GM18519 (cell line): ENCODE results near the gene OR56A1.

Source experiments
- ATAC-seq: cut with Tn5 transposase; IDR thresholded peaks from one replicate; pipeline ENCODE4 v1.9.1; 2021; ENCODE audit warnings: mild to moderate bottlenecking, moderate library complexity; ENCODE audit not compliant: unreplicated experiment, low FRiP score

Gene OR56A1

DNA sequence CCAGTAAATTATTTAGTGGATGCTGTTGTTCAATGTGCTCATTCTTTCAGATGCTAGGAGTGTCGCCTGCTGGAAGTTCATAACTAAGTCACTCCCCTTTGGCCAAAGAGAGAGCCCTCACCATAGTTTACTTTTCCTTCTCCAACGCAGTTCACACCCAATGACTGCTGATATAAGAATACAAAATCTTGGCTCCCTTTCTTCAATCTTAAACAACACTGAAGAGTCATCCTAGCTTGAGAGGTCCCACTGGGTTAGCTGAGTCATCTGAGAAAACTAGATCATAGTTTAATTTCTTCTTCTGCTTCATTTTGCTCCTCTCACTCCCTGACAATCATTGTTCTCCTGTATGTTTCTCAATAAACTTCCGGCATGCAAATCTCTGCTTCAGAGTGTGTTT, 38.4 kb downstream of the OR56A1 start:
- no peak for ATAC-seq

DNA sequence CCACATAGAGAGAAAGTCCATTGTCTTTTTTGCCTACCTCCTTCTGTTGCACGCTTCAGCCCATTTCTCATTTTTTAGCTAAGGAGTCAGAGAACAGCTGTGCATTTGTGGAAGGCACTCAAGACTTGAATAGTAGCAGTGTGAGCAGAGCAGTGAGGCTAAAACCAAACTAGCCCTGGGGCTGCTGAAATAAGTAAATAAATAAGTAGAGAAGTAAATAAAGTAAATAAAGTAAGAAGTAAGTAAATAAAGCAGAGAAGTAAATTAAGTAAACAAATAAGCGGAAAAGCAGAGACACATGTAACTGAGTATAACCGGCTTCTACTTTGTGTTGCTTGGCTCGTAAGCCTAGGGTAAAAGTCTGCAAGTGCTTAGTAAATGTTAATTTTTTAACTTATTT, 41.4 kb downstream of the OR56A1 start:
- ATAC-seq, result no peak

DNA sequence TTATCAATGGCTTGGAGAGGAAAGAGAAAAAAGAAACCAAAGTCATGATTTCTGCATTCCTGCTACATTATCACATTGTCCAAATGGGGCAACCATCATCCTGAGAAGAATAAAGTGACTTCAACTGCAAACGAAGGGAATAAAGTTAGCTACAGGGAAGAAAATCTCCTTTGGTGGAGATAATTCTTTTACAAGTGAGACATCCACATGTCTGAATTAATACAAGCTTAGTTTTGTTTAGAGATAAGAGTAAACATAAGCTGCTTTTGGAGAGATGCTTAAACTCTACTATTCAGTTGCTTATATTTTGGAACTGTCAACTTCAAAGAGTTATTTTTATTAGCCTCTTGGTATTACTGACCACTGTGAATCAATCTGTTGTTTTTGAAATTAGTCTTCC, 43.7 kb downstream of the OR56A1 start, which contains the start of gene OR52L1:
Gene OR52L1, minus strand, starts transcription at position 101 of the 400 bp plus-strand sequence. Its CDS starts 55 bp downstream, at position 46.
- no peak for ATAC-seq

DNA sequence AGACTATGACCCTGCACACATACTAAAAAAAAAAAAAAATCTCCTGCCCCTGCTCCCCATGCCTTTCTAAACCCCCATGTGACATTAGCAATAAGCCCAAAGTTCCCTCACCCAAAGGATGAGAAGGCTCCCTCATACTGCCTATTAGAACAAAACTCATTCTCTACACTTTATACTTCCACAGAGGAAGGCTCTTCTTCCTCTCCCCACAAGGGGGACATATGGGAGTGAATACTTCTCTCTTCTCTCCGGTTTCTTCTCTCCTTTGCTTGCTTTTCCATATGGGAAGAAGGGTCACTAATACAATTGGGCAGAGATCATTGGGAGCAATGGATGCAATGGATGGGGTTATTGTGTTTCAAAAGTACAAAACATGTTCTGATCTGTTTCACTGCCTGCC, 47.1 kb downstream of the OR56A1 start:
- no peak for ATAC-seq

DNA sequence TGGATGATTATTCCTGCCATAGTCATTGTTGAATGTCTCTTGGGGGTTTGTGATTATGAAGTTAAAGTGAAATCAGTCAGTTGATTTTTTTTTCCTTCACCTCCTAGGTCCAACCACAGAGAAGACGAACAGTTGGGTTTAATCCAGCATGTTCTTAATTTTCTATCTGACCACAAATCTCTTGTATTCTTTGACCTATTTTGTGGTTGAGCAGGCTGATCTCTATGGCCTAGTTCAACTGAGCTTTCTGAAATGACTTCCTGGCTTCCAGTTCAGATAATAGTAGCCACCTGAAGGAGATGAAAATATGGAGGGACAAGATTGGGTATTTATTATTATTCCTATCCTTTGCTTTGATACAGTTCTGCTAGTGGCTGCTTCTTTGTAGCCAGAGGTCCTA, 57.0 kb downstream of the OR56A1 start:
- no peak for ATAC-seq
